HCT116 (cell line): Measurements from ENCODE around the gene PCDHGC4. TPM values are rescaled to one million over a fixed set of nuclear protein-coding genes. Genes with fewer than 3 reads are reported as not detected.

Experiments used
- ATAC-seq: fragments of 200-7000 bp; cut with Tn5 transposase; 2 replicates; pipeline ENCODE4 v1.9.1; 2020; ENCODE audit warnings: mild to moderate bottlenecking, moderate library complexity
- BruUV-seq: library from RNA; stranded (reverse); fragments of 400-500 nt; replicated peaks from 2 replicates; lab custom pipeline; 2021; lab: Mats Ljungman, UMichigan
- CTCF ChIA-PET: fragments of 300-600 bp; sonication (Branson Sonifier 250); formaldehyde crosslinking; loops from one replicate; lab custom pipeline; 2021; ENCODE audit warnings: antibody characterized with exemption; lab: Charles Lee
- POLR2A ChIA-PET: fragments of 300-600, 350-600 bp; sonication (Branson Sonifier 250); formaldehyde crosslinking; loops from one replicate; lab custom pipeline; 2021; ENCODE audit warnings: antibody characterized with exemption; lab: Charles Lee
- RAD21 ChIA-PET, 2 experiments: fragments of 300-600 bp; sonication (Branson Sonifier 250); formaldehyde crosslinking; loops; one replicate each; lab custom pipeline; 2023; ENCODE audit warnings: low total read pairs in 2 of 2; ENCODE audit not compliant: uncharacterized antibody in 2 of 2, unreplicated experiment in 2 of 2, low non-redundant PET in 1 of 2; lab: Charles Lee
- DNase-seq: peaks from one replicate; pipeline ENCODE4 v3.0.0-alpha.2; 2010; ENCODE audit warnings: low read depth, low spot score
- H2AFZ ChIP-seq: fragments of 200-600 bp; shearing (Covaris generic), sonication (generic); 2 replicates; pipeline ENCODE4 v1.6.1; 2017; ENCODE audit warnings: low read depth, mixed run types, mixed read lengths, antibody characterized with exemption, low read length; ENCODE audit not compliant: poor library complexity, severe bottlenecking
- H3K27ac ChIP-seq: 2 replicates; pipeline ENCODE4 v1.5.1; 2012; ENCODE audit warnings: low read depth, low read length
- H3K27me3 ChIP-seq: fragments of 200-600 bp; sonication (generic); 2 replicates; pipeline ENCODE4 v1.6.1; 2016; ENCODE audit warnings: mixed run types, low read length, mixed read lengths; ENCODE audit not compliant: insufficient read depth
- H3K36me3 ChIP-seq, 2 experiments: fragments of 200-500 bp in 1 of 2; fragments of 200-600 bp in 1 of 2; sonication (Bioruptor generic) in 1 of 2; sonication (generic) in 1 of 2; 2 replicates each; pipeline versions ENCODE4 v1.5.1 to v1.6.1; 2014 to 2016; ENCODE audit warnings: low read length in 2 of 2, inconsistent platforms in 1 of 2, mixed read lengths in 1 of 2, mixed run types in 1 of 2; ENCODE audit not compliant: insufficient read depth in 2 of 2, control insufficient read depth in 1 of 2
- H3K4me1 ChIP-seq, 2 experiments: fragments of 200-600 bp in 1 of 2; sonication (generic) in 1 of 2; 2 replicates each; pipeline versions ENCODE4 v1.5.1 to v1.6.1; 2012 to 2017; ENCODE audit warnings: low read length in 2 of 2, inconsistent platforms in 1 of 2, mild to moderate bottlenecking in 1 of 2, mixed read lengths in 1 of 2, mixed run types in 1 of 2, moderate library complexity in 1 of 2; ENCODE audit not compliant: insufficient read depth in 2 of 2, control insufficient read depth in 1 of 2
- H3K4me2 ChIP-seq: fragments of 200-600 bp; sonication (generic); 2 replicates; pipeline ENCODE4 v1.6.1; 2017; ENCODE audit warnings: mixed run types, low read length, mixed read lengths
- H3K4me3 ChIP-seq, 2 experiments: fragments of 200-600 bp in 1 of 2; sonication (generic) in 1 of 2; replicated peaks in 1 of 2; 2 replicates each; pipeline ENCODE4 v1.5.1; 2011 to 2016; ENCODE audit warnings: low read length in 2 of 2, control low read depth in 1 of 2, low read depth in 1 of 2, mild to moderate bottlenecking in 1 of 2, mixed read lengths in 1 of 2, mixed run types in 1 of 2
- H3K79me2 ChIP-seq: fragments of 200-600 bp; sonication (generic); 2 replicates; pipeline ENCODE4 v1.6.1; 2017; ENCODE audit warnings: mild to moderate bottlenecking, mixed run types, low read length, moderate library complexity, mixed read lengths; ENCODE audit not compliant: insufficient read depth
- H3K9ac ChIP-seq: fragments of 200-600 bp; sonication (generic); 2 replicates; pipeline ENCODE4 v1.6.1; 2016; ENCODE audit warnings: low read length, mixed read lengths
- H3K9me2 ChIP-seq: fragments of 200-600 bp; sonication (generic), shearing (Covaris generic); 2 replicates; pipeline ENCODE4 v1.6.1; 2017; ENCODE audit warnings: mixed run types, mild to moderate bottlenecking, moderate library complexity; ENCODE audit not compliant: insufficient read depth
- H3K9me3 ChIP-seq, 2 experiments: fragments of 200-500 bp in 1 of 2; fragments of 200-600 bp in 1 of 2; sonication (Bioruptor generic) in 1 of 2; sonication (generic) in 1 of 2; 2 replicates each; pipeline ENCODE4 v1.6.1; 2014 to 2017; ENCODE audit warnings: low read length in 2 of 2, mixed read lengths in 2 of 2, inconsistent platforms in 1 of 2, low read depth in 1 of 2, mild to moderate bottlenecking in 1 of 2, mixed run types in 1 of 2, moderate library complexity in 1 of 2; ENCODE audit not compliant: control insufficient read depth in 1 of 2, insufficient read depth in 1 of 2
- H4K20me1 ChIP-seq: fragments of 200-600 bp; sonication (generic), shearing (Covaris generic); 2 replicates; pipeline ENCODE4 v1.6.1; 2017; ENCODE audit warnings: mixed run types, mild to moderate bottlenecking, moderate library complexity; ENCODE audit not compliant: insufficient read depth
- ATF3 ChIP-seq: IDR thresholded peaks from 2 replicates; pipeline ENCODE4 v1.6.1; 2012
- CBX3 ChIP-seq: IDR thresholded peaks from 2 replicates; pipeline ENCODE4 v1.6.1; 2012; ENCODE audit warnings: low read depth
- EGR1 ChIP-seq: IDR thresholded peaks from 2 replicates; pipeline ENCODE4 v1.6.1; 2012; ENCODE audit warnings: low read depth
- ELF1 ChIP-seq: IDR thresholded peaks from 2 replicates; pipeline ENCODE4 v1.6.1; 2012; ENCODE audit warnings: low read depth, borderline replicate concordance
- EZH2phosphoT487 ChIP-seq: fragments of 200-600 bp; IDR thresholded peaks from 2 replicates; pipeline ENCODE4 v1.6.1; 2018; ENCODE audit warnings: antibody characterized with exemption, borderline replicate concordance
- FOSL1 ChIP-seq: IDR thresholded peaks from 2 replicates; pipeline ENCODE4 v1.6.1; 2012; ENCODE audit warnings: low read depth
- JUND ChIP-seq: IDR thresholded peaks from 2 replicates; pipeline ENCODE4 v1.6.1; 2012
- POLR2A ChIP-seq: IDR thresholded peaks from 2 replicates; pipeline ENCODE4 v1.7.0; 2011; ENCODE audit warnings: borderline replicate concordance; ENCODE audit not compliant: insufficient read depth, insufficient read length; ENCODE audit errors: extremely low read depth
- POLR2AphosphoS5 ChIP-seq: IDR thresholded peaks from 2 replicates; pipeline ENCODE4 v1.6.1; 2011; ENCODE audit warnings: mild to moderate bottlenecking, low read depth, low read length, moderate library complexity
- RAD21 ChIP-seq: IDR thresholded peaks from 2 replicates; pipeline ENCODE4 v1.6.1; 2012; ENCODE audit warnings: low read depth, mild to moderate bottlenecking
- SIN3A ChIP-seq: IDR thresholded peaks from 2 replicates; pipeline ENCODE4 v1.6.1; 2012; ENCODE audit warnings: low read depth
- SP1 ChIP-seq: IDR thresholded peaks from 2 replicates; pipeline ENCODE4 v1.6.1; 2012; ENCODE audit warnings: low read depth
- SRF ChIP-seq: IDR thresholded peaks from 2 replicates; pipeline ENCODE4 v1.6.1; 2012; ENCODE audit warnings: low read depth
- intact Hi-C: fragments of 100-400 bp; cut with micrococcal nuclease; formaldehyde crosslinking; loops from 2 replicates; pipeline ENCODE4 v1.10.0; 2022
- total RNA-seq: library from RNA; stranded (reverse); gene quantifications from one replicate; pipeline ENCODE4 v1.2.1, GENCODE V29; 2021; ENCODE audit not compliant: unreplicated experiment
- TF ChIP-seq, protein P1 (sequence below): IDR thresholded peaks from 2 replicates; pipeline ENCODE4 v1.6.1; 2012; ENCODE audit warnings: low read depth
- TF ChIP-seq, protein P2 (sequence below): IDR thresholded peaks from 2 replicates; pipeline ENCODE4 v1.6.1; 2012

Gene PCDHGC4
- total RNA-seq, 1 experiment from 2014 or later, result 0.05 TPM

DNA sequence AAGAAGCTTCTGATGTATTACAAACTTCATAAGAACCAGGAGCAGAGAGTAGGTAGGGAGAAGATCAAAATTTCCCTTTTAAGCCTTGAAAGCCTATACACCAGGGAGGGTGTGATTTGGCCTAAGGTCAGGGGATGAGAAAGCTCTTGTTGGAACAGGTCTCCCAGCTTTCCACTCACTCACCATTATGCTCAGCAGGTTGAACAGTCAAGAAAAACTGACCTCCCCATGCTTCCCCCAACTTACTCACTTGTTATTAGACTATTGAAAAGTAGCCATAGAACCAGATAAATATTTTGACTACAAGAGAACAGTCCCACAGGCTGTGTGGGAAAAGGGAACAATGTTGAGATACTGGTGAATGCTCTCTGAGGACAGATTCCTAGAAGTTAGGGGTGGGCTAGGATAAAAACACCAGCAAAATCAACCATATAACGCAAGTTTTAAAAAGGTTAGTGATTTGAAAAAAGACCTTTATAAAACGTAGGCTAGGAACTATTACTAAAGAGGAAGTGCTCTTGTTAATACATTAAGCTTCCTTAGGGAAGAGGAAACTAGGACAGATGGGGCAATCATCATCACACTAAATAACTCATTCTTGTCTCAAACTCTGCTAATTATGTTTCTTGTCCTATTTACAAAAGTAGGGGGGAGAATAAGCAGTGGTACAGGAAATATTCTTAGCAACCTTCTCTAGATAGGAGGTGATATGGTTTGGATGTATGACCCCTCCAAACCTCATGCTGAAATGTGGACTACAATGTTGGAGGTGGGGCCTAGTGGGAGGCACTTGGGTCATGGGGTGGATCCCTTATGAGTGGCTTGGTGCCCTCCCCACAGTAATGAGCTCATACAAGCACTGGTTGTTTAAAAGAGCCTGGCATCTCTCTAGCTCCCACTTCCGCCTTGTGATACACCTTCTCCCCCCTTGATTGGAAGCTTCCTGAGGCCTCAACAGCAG lies 35.1 kb downstream of the PCDHGC4 start:
- peak overlapping the region in 1 of 2 experiments; percentile 40; a peak in 1 of 4 replicates for H3K4me3 ChIP-seq
- TF ChIP-seq SP1 (no peak), RAD21 (no peak), JUND (no peak), EZH2phosphoT487 (no peak), EGR1 (no peak), SRF (no peak), CBX3 (no peak), ATF3 (no peak), POLR2A (no peak), FOSL1 (no peak), ELF1 (no peak), POLR2AphosphoS5 (no peak), SIN3A (no peak)
- TF ChIP-seq, protein P1, sequence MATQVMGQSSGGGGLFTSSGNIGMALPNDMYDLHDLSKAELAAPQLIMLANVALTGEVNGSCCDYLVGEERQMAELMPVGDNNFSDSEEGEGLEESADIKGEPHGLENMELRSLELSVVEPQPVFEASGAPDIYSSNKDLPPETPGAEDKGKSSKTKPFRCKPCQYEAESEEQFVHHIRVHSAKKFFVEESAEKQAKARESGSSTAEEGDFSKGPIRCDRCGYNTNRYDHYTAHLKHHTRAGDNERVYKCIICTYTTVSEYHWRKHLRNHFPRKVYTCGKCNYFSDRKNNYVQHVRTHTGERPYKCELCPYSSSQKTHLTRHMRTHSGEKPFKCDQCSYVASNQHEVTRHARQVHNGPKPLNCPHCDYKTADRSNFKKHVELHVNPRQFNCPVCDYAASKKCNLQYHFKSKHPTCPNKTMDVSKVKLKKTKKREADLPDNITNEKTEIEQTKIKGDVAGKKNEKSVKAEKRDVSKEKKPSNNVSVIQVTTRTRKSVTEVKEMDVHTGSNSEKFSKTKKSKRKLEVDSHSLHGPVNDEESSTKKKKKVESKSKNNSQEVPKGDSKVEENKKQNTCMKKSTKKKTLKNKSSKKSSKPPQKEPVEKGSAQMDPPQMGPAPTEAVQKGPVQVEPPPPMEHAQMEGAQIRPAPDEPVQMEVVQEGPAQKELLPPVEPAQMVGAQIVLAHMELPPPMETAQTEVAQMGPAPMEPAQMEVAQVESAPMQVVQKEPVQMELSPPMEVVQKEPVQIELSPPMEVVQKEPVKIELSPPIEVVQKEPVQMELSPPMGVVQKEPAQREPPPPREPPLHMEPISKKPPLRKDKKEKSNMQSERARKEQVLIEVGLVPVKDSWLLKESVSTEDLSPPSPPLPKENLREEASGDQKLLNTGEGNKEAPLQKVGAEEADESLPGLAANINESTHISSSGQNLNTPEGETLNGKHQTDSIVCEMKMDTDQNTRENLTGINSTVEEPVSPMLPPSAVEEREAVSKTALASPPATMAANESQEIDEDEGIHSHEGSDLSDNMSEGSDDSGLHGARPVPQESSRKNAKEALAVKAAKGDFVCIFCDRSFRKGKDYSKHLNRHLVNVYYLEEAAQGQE, result no peak
- TF ChIP-seq, protein P2, sequence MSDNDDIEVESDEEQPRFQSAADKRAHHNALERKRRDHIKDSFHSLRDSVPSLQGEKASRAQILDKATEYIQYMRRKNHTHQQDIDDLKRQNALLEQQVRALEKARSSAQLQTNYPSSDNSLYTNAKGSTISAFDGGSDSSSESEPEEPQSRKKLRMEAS, result no peak
- TF ChIP-seq, all 23 proteins: peak for 0
- RAD21 ChIA-PET, result interaction anchor here in 1 of 2 experiments (1.6 kb wide), 1 partner anchor 107 kb away, joined by 5 read pairs; the partner anchor contains the start of gene PCDHGA10
- H3K9ac ChIP-seq, result peak overlapping the region; percentile 61; the same call in 1 of the 2 replicates
- H3K9me3 ChIP-seq, result no peaks in the 10 kb centered on the region
- no peaks in the 10 kb centered on the region for H3K9me2 ChIP-seq
- no peaks in the 10 kb centered on the region for H4K20me1 ChIP-seq
- DNase-seq, result no peak
- CTCF ChIA-PET, result interaction anchor here (1.3 to 1.8 kb wide), 3 partner anchors 13 to 44 kb away, joined by 4 to 9 read pairs (median 9); no protein-coding TSS in a partner anchor
- H3K27ac ChIP-seq, result peak overlapping the region; percentile 80
- intact Hi-C loops, result loop anchor here (5.0 kb wide), 1 partner anchor 793 kb away; no protein-coding TSS in a partner anchor
- H3K4me1 ChIP-seq, result peaks cover 40 to 65% of the 10 kb centered on the region in 2 experiments
- H3K79me2 ChIP-seq, result peaks cover 15% of the 10 kb centered on the region; the same call in 1 of the 2 replicates
- no peak for ATAC-seq
- H3K27me3 ChIP-seq, result no peaks in the 10 kb centered on the region
- POLR2A ChIA-PET, result no interaction called here
- H3K4me2 ChIP-seq, result peak overlapping the region; percentile 69
- peaks cover 6 to 53% of the 10 kb centered on the region in 2 experiments; a peak in 2 of 4 replicates for H3K36me3 ChIP-seq
- no TSS peak for BruUV-seq
- no peak overlapping the region for H2AFZ ChIP-seq
